Activated naive CD4-positive, alpha-beta T cell treated with anti-CD3 and anti-CD28 coated beads, Interleukin-2, amount 50 U/mL, for 16 hours (primary cell): ENCODE measurements around the gene NBAS.
"Not testable (repeated sequence)": the region's sequence is repeated elsewhere in the genome, so short reads cannot be mapped to it uniquely, and the experiment has no call there.

Experiments used
- DNase-seq: peaks from one replicate; pipeline ENCODE4 v3.0.0-alpha.2; 2020

Gene NBAS

DNA sequence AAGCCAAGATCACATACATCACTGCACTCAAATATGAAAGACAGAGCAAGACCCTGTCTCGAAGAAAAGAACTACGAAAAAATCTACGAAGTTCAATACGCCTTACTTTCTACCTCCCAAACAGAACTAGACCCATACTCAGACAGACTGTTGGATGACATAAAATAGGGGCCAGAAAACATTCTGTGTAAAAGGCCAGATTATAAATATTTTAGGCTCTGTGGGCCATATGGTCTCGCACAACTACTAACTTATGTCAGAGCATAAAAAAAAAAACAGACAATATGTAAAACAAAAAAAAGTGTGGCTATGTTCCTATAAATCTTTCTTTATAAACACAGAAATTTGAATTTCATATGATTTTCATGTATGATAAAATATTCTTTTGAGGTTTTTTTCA lies 40.8 kb downstream of the NBAS start:
- no peak for DNase-seq

- DNase-seq: not testable (repeated sequence)
These were observed 42.4 kb downstream of the NBAS start for GRCh38 chr2:15518759-15519158.

GRCh38 chr2:15517793-15518192 lies 43.3 kb downstream of the NBAS start:
- DNase-seq: no peak

- no peak for DNase-seq
These were observed 49.4 kb downstream of the NBAS start for GRCh38 chr2:15511686-15512085.

- DNase-seq: no peak
These were observed 50.6 kb downstream of the NBAS start for GRCh38 chr2:15510552-15510951.

GRCh38 chr2:15510131-15510530 lies 51.0 kb downstream of the NBAS start:
- DNase-seq: no peak

DNA sequence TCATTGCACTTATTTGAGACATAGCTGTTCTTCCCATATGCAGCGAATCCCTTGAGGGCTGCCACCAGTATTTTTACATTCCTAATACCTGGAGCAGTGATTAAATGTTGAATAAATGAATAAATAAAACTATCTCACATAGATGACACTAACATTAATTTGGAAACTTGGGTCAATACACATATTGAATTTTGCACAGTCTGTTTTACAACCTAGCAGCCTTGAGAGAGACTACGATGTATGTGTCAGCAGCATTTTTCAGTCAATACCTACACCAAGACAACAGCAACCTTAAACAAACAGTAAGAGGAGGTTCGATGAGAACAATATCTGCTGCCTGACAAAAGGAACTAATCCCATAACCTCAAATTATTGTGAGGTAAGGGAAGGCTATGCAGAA lies 53.4 kb downstream of the NBAS start:
- no peak for DNase-seq

- DNase-seq: no peak
These were observed 54.1 kb downstream of the NBAS start for GRCh38 chr2:15507061-15507460.

DNA sequence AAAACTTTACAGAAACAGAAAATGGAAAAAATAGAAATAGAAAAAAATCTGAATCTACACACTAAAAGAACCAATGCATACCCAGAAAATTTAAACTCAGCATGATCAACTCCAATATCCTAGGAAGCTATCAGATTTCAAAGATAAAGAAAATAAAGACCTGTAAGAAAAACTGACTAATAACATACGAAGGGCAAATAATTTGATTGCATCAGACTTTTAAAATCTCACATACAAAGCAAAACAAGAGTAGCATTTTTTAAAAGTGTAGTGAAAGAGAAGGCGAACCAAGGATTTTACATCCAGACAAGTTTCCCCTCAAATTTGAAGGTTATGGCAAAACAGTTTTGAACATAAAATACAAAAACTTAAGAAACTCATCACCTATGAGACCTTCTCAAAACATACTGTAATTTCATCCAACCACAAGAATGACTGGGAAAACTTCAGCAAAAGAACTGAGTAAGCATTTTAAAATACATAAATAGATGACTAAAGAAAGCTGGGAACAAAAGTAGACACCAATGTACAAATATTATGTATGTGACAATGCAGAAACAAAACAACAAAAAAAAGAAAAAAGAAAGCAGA lies 54.8 kb downstream of the NBAS start:
- DNase-seq: no peak

DNA sequence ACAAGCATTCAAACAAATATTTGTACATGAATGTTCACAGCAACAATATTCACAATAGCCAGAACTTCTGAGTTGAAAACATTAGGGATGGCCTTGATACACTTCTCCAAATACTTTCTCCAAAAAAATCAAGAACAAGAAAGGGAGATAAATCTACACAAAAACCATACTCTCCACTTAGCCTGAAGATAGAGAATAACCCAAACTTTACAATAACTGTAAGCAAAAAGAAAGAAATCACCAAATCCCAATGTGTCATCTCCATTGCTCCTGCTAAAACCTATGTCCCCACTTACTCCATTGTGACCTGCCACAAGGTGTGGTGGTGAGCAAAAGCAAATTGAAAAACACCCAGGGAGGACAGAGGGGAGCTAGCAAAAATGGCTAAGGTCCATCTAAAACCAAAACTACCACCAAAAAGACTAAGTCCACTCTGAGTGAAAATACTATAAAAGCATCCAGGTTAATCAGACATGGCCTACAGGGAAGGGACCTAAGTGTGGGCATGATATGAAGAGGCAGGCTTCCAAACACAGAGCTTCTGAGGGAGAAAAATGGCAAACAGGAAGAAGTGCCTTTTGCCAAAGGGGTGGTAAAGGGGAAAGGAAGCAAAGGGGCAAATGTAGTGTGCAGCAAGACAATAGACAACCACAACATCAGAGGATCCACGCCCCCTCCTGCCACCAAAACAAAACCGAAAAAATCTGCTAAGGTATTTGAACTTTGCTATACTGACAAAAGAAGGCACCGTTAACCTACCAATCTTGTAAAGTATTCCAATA lies 56.1 kb downstream of the NBAS start:
- no peak for DNase-seq

GRCh38 chr2:15499251-15499650 lies 61.9 kb downstream of the NBAS start:
- DNase-seq: not testable (repeated sequence)

DNA sequence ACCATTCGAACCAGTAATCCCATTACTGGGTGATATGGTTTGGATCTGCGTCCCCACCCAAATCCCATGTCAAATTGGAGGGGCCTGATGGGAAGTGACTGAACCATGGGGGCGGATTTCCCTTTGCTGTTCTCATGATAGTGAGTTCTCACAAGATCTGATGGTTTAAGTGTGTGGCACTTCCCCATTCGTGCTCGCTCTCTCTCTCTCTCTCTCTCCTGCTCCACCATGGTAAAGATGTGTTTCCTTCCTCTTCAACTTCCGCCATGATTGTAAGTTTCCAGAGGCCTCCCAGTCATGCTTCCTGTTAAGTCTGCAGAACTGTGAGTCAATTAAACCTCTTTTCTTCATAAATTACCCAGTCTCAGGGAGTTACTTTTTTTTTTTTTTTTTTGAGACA lies 62.6 kb downstream of the NBAS start:
- no peak for DNase-seq

DNA sequence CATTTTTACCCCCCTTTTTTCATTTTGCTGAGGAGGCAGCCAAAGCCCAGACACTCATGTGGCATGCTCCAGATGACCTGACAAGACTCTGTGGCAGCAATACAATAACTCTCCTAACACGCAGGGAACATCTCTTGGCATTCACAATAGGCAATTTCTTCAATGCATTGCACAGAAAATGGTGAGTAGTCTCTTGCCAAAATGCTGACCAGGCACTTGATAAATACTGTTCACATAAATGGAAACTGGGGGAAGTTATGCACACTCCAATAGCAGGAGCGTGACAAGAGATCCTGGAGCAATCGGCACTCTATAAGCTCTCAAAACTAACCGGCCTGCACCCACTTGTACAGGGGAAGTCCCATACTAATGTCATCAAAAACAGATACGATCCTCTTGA lies 66.3 kb downstream of the NBAS start:
- no peak for DNase-seq

DNA sequence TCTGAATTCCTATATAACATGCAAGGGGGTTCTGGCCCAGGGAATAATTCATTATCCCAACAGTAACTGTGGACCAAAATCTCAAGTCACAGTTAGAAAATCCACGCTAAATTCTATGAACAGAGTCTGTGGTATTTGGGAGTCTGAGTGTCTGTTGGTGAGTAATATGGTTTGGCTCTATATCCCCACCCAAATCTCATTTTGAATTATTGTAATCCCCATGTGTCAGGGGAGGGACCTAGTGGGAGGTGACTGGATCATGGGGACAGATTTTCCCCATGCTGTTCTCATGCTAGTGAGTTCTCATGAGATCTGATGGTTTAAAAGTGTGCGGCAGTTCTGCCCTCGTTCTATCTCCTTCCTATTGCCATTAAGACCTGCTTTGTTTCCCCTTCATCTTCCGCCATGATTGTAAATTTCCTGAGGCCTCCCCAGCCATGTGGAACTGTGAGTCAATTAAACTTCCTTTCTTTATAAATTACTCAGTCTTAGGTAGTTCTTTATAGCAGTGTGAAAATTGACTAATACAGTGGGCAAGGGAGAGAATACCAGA lies 68.3 kb downstream of the NBAS start:
- no peak for DNase-seq

GRCh38 chr2:15486770-15487169 lies 74.4 kb downstream of the NBAS start:
- no peak for DNase-seq

DNA sequence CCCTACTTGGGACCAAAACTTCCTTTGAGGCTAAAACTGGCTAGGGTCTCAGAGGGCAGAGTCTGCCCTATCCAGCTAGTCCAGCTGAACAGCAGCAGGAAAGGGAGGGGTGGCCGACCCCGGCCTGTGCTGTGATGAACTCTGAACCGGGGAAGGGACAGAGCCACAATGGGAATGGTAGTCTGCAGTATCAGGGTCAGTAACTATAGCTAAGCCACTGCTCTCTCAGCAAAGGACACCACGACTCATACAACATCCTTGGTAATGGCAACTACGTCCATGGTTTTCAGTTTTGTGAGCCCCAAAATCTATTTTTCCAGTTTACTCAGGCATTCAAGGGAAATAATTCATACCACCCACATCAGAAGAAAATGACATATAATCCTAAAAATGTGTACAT lies 75.2 kb downstream of the NBAS start:
- no peak for DNase-seq

DNA sequence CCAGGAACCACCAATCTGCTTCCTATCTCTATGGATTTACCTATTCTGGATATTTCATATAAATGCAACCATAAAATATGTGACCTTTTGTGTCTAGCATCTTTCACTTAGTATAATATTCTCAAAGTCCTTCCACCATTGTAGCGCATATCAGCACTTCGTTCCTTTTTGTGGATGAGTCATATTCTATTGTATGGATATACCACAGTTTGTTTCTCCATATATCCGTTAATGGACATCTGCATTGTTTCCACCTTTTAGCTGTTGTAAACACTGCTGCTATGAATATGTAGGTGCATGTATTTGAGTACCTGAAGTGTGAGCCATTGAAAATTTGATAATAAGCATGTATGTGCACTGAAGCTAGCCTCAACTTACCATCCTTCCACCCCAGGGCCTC lies 80.1 kb downstream of the NBAS start:
- no peak for DNase-seq

DNA sequence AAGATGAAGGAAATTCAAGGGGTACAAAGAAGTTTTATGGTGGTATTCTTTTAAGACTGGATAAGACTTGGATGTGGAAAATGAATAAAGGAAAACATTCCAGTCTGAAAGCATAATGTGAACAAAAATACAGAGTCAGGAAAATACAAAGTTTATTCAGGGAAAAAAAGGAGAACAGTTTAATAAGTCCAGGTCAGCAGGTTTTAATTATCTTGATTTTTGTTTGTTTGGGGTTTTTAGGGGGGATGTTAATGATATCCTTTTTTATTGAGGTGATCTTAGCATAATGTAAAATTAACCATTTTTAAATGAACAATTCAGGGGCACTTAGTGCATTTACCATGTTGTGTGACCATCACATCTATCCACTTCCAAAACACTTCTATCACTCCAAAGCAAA lies 80.6 kb downstream of the NBAS start:
- DNase-seq: no peak

- no peak for DNase-seq
These were observed 88.3 kb downstream of the NBAS start for GRCh38 chr2:15472876-15473275.

DNA sequence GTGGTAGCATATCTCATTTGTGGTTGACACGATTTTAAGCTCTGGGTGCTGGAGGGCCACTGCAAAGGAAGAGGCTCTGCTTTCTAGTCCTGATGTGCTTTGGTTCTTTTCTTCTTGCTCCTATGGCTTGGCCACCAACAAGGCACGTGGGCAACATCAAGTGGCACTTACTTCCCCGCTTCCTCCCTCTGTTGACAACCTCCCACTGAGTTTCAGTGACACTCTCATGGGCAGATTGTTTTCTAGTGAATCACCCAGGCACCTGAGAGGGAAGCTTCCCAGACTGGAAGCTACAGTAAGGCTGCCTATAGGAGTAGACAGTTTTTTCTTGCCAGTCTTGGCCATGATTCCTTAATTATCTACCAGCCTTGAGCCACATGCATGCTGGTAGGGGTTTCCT lies 89.0 kb downstream of the NBAS start:
- DNase-seq: no peak

- DNase-seq: no peak
These were observed 89.5 kb downstream of the NBAS start for GRCh38 chr2:15471606-15472005.

GRCh38 chr2:15460112-15460620 lies 101.0 kb downstream of the NBAS start:
- DNase-seq: no peak

DNA sequence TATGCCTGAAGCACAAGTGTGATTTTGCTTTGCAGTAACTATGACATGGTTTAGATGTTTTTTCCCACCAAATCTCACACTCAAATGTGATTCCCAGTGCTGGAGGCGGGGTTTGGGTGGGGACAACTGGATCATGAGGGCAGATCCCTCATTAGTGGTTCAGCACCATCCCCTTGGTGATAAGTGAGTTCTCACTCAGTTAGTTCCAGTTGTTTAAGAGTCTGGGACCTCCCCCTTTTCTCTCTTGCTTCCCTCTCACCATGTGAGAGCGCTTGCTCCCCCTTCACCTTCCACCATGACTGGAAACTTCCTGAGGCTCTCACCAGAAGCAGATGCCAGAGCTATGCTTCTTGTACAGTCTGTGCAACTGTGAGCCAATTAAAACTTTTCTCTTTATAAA lies 102.9 kb downstream of the NBAS start:
- DNase-seq: no peak

DNA sequence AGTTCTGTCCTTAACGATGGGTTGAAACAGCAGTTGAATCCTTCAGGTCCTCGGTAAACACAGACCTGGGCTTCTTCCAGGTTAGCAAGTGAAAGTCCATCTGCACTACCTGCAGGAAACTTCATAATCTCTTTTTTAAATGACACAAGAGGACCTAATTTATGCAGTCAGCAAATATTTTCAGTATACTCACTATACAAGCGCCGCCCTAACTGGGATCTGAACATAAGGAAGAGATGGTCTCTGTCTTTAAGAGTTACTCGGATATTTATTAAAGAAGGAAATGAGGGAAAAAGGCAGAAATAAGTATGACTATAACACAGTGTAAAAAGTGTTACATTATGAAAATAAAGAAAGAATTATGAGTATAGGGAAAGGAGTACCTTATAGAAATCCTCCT lies 103.3 kb downstream of the NBAS start:
- no peak for DNase-seq
